Measurements from ENCODE around the gene SHROOM3. TPM values are rescaled to one million over a fixed set of nuclear protein-coding genes. Genes with fewer than 3 reads are reported as not detected.
A peak's percentile ranks its signal among the peaks of the same experiment; 100 is the strongest.

Gene SHROOM3
- total and polyA plus RNA-seq, 7 donors = 5.1 to 71.0 (median 28.2) TPM

- H3K27me3 ChIP-seq = no peaks in the 10 kb centered on the region
- no peak for DNase-seq
- H3K4me1 ChIP-seq = peaks cover 0 to 42% (median 27%) of the 10 kb centered on the region in 4 donors
- no peak overlapping the region for H3K4me3 ChIP-seq
- no peaks in the 10 kb centered on the region for H3K36me3 ChIP-seq
- H3K27ac ChIP-seq = peak overlapping the region in 2 of 4 donors; percentile 1 to 3
- no peaks in the 10 kb centered on the region for H3K9me3 ChIP-seq
- 84 to 85% methylated on average over 2 of the region's 2 CpGs for WGBS, 2 donors
- intact Hi-C loops (cut with DNase I) = loop anchor here (10.0 kb wide), 1 partner anchor 533 kb away; the partner anchor contains the start of gene SCARB2
- TF ChIP-seq CTCF (IDR thresholded peaks at IDR 0.05) (no peak), EP300 (IDR thresholded peaks at IDR 0.05) (no peak), POLR2AphosphoS5 (IDR thresholded peaks at IDR 0.05) (no peak), POLR2A (IDR thresholded peaks at IDR 0.05) (no peak)
Measured at GRCh38 chr4:76747563-76747962, 312.5 kb downstream of the SHROOM3 start.

DNA sequence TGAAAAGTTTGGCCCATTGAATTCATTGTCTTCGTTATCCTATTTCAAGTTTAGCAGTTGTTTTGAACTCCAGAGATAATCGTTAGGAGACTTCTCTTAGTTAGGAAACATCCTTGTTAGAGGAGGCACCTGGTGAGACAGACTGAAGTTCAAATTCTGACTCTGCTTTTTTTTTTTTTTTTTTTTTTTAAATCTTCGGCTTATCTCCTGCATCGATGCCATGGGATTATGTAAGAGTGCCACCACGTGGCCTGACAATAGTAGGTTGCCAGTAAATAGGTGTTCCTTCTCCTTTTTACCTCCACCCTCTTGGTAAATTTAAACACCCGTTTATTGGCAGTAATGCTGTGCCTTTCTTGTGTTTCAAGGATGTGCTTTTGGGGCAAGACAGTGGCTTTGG lies 313.6 kb downstream of the SHROOM3 start:
- Histone ChIP-seq H3K4me3 (no peak overlapping the region), H3K27ac (no peak overlapping the region), H3K27me3 (no peaks in the 10 kb centered on the region), H3K4me1 (peaks cover 0 to 41% (median 25%) of the 10 kb centered on the region in 4 donors), H3K9me3 (no peaks in the 10 kb centered on the region), H3K36me3 (no peaks in the 10 kb centered on the region)
- TF ChIP-seq POLR2AphosphoS5 (IDR thresholded peaks at IDR 0.05) (no peak), CTCF (IDR thresholded peaks at IDR 0.05) (peak in 1 of 4 experiments; percentile 13)
- intact Hi-C loops (cut with DNase I) = loop anchor here (2.0 to 10.0 kb wide), 2 partner anchors 238 to 534 kb away; partner anchors contain the start of gene SCARB2
- no peak for DNase-seq
- 7 to 20% methylated on average over 6 of the region's 6 CpGs for WGBS, 2 donors

DNA sequence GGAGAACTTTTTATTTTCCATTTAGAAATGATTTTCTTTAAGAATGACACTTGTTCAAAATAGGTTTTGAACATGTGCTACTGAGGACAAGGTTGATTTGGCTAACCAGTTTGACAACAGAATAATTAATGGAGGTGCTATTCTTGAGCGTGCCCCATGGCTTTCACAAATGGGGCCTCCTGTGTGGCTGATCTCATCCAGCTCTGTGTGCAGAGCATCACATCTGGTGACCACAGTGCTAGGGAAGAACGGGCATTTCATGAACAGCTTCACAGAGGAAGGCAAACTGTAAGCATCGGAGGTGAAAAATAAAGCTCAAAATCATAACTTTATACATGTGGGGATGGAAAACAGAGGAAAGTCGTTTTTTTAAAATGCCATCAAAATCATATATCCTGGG lies 314.3 kb downstream of the SHROOM3 start:
- 88 to 93% methylated on average over 4 of the region's 4 CpGs for WGBS, 2 donors
- no peaks in the 10 kb centered on the region for H3K9me3 ChIP-seq
- no peak for DNase-seq
- no peak overlapping the region for H3K27ac ChIP-seq
- TF ChIP-seq POLR2A (IDR thresholded peaks at IDR 0.05) = no peak
- no peak for TF ChIP-seq POLR2AphosphoS5 (IDR thresholded peaks at IDR 0.05)
- no peak for TF ChIP-seq EP300 (IDR thresholded peaks at IDR 0.05)
- TF ChIP-seq CTCF (IDR thresholded peaks at IDR 0.05) = no peak
- H3K36me3 ChIP-seq = peaks cover 0 to 2% (median 1%) of the 10 kb centered on the region in 4 donors
- intact Hi-C loops (cut with DNase I) = loop anchor here (2.0 to 10.0 kb wide), 2 partner anchors 239 to 535 kb away; partner anchors contain the start of gene SCARB2
- no peaks in the 10 kb centered on the region for H3K27me3 ChIP-seq
- H3K4me3 ChIP-seq = no peak overlapping the region
- peaks cover 0 to 41% (median 27%) of the 10 kb centered on the region in 4 donors for H3K4me1 ChIP-seq

DNA sequence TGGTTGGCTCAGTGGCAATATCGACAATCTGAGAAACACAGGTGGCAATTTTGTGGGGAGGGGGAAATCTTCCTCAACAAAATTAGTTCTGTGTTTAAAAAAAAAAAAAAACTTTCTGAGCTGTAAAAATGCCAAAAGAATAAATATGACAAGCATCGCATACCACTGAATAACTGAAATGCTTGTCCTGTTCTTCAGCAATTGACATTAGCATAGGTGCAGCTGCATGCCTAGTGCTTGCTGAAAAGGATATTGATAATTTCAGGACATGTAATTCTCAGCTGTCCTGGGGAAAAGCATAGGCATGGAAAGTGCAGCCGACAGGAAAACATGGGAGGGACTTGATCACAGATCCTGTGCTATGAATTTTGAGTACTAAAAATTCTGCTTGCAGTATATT lies 315.7 kb downstream of the SHROOM3 start:
- intact Hi-C loops (cut with DNase I) = loop anchor here (5.0 kb wide), 1 partner anchor 313 kb away; the partner anchor contains the start of gene SHROOM3
- H3K4me3 ChIP-seq = no peak overlapping the region
- 89 to 92% methylated on average over 3 of the region's 3 CpGs for WGBS, 2 donors
- peaks cover 0 to 16% (median 7%) of the 10 kb centered on the region in 4 donors for H3K36me3 ChIP-seq
- H3K4me1 ChIP-seq = peaks cover 0 to 33% (median 21%) of the 10 kb centered on the region in 4 donors
- no peaks in the 10 kb centered on the region for H3K27me3 ChIP-seq
- no peaks in the 10 kb centered on the region for H3K9me3 ChIP-seq
- no peak for TF ChIP-seq EP300 (IDR thresholded peaks at IDR 0.05)
- no peak for TF ChIP-seq CTCF (IDR thresholded peaks at IDR 0.05)
- H3K27ac ChIP-seq = no peak overlapping the region
- DNase-seq = no peak
